ENCODE data around the gene KDR.

KDR gene

GRCh38 chr4:55096045-55096444 is 29.4 kb downstream of the KDR start:
- H3K4me3 ChIP-seq (ENCODE audit: low read depth, low read length) = no peak overlapping the region
- no peak for DNase-seq (ENCODE audit: low read depth)
- TF ChIP-seq CTCF (IDR thresholded peaks at IDR 0.05; ENCODE audit: control insufficient read depth, extremely low read depth, insufficient read depth) = no peak

- no peak for DNase-seq (ENCODE audit: low read depth)
- no peak for TF ChIP-seq CTCF (IDR thresholded peaks at IDR 0.05; ENCODE audit: control insufficient read depth, extremely low read depth, insufficient read depth)
- no peak overlapping the region for H3K4me3 ChIP-seq (ENCODE audit: low read depth, low read length)
Measured at GRCh38 chr4:55092504-55092903, 32.9 kb downstream of the KDR start.

- H3K4me3 ChIP-seq (ENCODE audit: low read depth, low read length) = no peak overlapping the region
- no peak for DNase-seq (ENCODE audit: low read depth)
- no peak for TF ChIP-seq CTCF (IDR thresholded peaks at IDR 0.05; ENCODE audit: control insufficient read depth, extremely low read depth, insufficient read depth)
Measured at GRCh38 chr4:55089916-55090315, 35.5 kb downstream of the KDR start.

GRCh38 chr4:55087913-55088260 is 37.5 kb downstream of the KDR start:
- H3K4me3 ChIP-seq (ENCODE audit: low read depth, low read length) = no peak overlapping the region
- TF ChIP-seq CTCF (IDR thresholded peaks at IDR 0.05; ENCODE audit: control insufficient read depth, extremely low read depth, insufficient read depth) = no peak
- DNase-seq (ENCODE audit: low read depth) = no peak

GRCh38 chr4:55087009-55087912 is 38.1 kb downstream of the KDR start:
- no peak for DNase-seq (ENCODE audit: low read depth)
- TF ChIP-seq CTCF (IDR thresholded peaks at IDR 0.05; ENCODE audit: control insufficient read depth, extremely low read depth, insufficient read depth) = no peak
- no peak overlapping the region for H3K4me3 ChIP-seq (ENCODE audit: low read depth, low read length)

- no peak for DNase-seq (ENCODE audit: low read depth)
- H3K4me3 ChIP-seq (ENCODE audit: low read depth, low read length) = no peak overlapping the region
- TF ChIP-seq CTCF (IDR thresholded peaks at IDR 0.05; ENCODE audit: control insufficient read depth, extremely low read depth, insufficient read depth) = no peak
Measured at GRCh38 chr4:55086578-55086977, 38.8 kb downstream of the KDR start.

- DNase-seq (ENCODE audit: low read depth) = no peak
- H3K4me3 ChIP-seq (ENCODE audit: low read depth, low read length) = no peak overlapping the region
- TF ChIP-seq CTCF (IDR thresholded peaks at IDR 0.05; ENCODE audit: control insufficient read depth, extremely low read depth, insufficient read depth) = no peak
Measured at GRCh38 chr4:55083735-55084134, 41.7 kb downstream of the KDR start.
